Esophagus muscularis mucosa (tissue), 3 donors: Measurements from ENCODE around the gene OPA3.

ENCODE experiments used
- POLR2AphosphoS5 ChIP-seq, 2 donors: sonication (generic); formaldehyde crosslinking; IDR thresholded peaks; one replicate each; pipeline ENCODE4 v1.6.1; 2017; ENCODE audit warnings: antibody characterized with exemption in 2 of 2
- TF ChIP-seq, protein P1 (sequence below), 3 experiments: fragments of 200-600 bp in 2 of 3; fragments of 450-650 bp in 1 of 3; sonication (generic) in 2 of 3; IDR thresholded peaks; one replicate each; pipeline ENCODE4 v1.5.1; 2017 to 2019; ENCODE audit warnings: antibody characterized with exemption in 3 of 3, mild to moderate bottlenecking in 2 of 3, moderate library complexity in 1 of 3

DNA sequence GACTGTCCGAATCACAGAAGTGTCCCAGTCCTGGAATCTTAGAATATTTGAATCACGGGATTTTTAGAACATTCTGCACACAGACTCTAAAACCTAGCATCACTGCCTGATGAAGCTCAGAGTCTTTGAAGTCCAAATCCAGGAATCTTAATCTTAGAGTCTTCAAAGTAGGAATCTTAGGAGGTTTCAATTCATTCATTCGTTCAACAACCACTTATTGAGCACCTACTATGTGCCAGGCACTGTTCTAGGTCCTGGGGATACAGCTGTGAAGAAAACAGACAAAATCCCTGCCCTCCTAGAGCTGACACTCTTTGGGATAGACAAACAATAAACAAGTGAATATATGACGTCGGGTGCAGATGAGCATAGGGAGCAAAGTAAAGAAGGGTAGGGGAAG is 89.4 kb downstream of the OPA3 start:
- TF ChIP-seq POLR2AphosphoS5 (IDR thresholded peaks at IDR 0.05), result no peak
- TF ChIP-seq, protein P1, sequence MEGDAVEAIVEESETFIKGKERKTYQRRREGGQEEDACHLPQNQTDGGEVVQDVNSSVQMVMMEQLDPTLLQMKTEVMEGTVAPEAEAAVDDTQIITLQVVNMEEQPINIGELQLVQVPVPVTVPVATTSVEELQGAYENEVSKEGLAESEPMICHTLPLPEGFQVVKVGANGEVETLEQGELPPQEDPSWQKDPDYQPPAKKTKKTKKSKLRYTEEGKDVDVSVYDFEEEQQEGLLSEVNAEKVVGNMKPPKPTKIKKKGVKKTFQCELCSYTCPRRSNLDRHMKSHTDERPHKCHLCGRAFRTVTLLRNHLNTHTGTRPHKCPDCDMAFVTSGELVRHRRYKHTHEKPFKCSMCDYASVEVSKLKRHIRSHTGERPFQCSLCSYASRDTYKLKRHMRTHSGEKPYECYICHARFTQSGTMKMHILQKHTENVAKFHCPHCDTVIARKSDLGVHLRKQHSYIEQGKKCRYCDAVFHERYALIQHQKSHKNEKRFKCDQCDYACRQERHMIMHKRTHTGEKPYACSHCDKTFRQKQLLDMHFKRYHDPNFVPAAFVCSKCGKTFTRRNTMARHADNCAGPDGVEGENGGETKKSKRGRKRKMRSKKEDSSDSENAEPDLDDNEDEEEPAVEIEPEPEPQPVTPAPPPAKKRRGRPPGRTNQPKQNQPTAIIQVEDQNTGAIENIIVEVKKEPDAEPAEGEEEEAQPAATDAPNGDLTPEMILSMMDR (IDR thresholded peaks at IDR 0.05), result no peak
